ENCODE data around the gene SENP1. TPM values are rescaled to one million over a fixed set of nuclear protein-coding genes. Genes with fewer than 3 reads are reported as not detected.

SENP1 gene
- polyA plus RNA-seq, 1 donor from 2014 or later, result 14.0 TPM

GRCh38 chr12:48060474-48060873, 45.4 kb downstream of the SENP1 start:
- Histone ChIP-seq H4K20me1 (ENCODE audit: insufficient read depth) (no peaks in the 10 kb centered on the region), H3K4me2 (ENCODE audit: low read length) (no peak overlapping the region), H2AFZ (ENCODE audit: low read depth, low read length) (no peak overlapping the region), H3K9me3 (ENCODE audit: low read length) (no peaks in the 10 kb centered on the region), H3K9ac (ENCODE audit: low read length) (no peak overlapping the region), H3K27me3 (ENCODE audit: insufficient read depth, low read depth, low read length) (no peaks in the 10 kb centered on the region), H3F3A (ENCODE audit: insufficient read depth, low read length, poor library complexity, severe bottlenecking) (no peaks in the 10 kb centered on the region), H3K36me3 (ENCODE audit: insufficient read depth, low read length) (no peaks in the 10 kb centered on the region), H3K27ac (ENCODE audit: low read length) (no peak overlapping the region), H3K9me2 (ENCODE audit: insufficient read depth, low read length) (no peaks in the 10 kb centered on the region), H3K79me2 (replicated peaks; ENCODE audit: insufficient read depth, low read length) (no peaks in the 10 kb centered on the region), H3K4me3 (ENCODE audit: low read length) (no peak overlapping the region)
- no peak for TF ChIP-seq SMC3 (conservative IDR thresholded peaks at IDR 0.05; ENCODE audit: poor library complexity)
- TF ChIP-seq TAF1 (IDR thresholded peaks at IDR 0.05; ENCODE audit: low read depth), result no peak
- no peak for TF ChIP-seq REST (IDR thresholded peaks at IDR 0.05; ENCODE audit: borderline replicate concordance)
- TF ChIP-seq, protein P1, sequence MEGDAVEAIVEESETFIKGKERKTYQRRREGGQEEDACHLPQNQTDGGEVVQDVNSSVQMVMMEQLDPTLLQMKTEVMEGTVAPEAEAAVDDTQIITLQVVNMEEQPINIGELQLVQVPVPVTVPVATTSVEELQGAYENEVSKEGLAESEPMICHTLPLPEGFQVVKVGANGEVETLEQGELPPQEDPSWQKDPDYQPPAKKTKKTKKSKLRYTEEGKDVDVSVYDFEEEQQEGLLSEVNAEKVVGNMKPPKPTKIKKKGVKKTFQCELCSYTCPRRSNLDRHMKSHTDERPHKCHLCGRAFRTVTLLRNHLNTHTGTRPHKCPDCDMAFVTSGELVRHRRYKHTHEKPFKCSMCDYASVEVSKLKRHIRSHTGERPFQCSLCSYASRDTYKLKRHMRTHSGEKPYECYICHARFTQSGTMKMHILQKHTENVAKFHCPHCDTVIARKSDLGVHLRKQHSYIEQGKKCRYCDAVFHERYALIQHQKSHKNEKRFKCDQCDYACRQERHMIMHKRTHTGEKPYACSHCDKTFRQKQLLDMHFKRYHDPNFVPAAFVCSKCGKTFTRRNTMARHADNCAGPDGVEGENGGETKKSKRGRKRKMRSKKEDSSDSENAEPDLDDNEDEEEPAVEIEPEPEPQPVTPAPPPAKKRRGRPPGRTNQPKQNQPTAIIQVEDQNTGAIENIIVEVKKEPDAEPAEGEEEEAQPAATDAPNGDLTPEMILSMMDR (IDR thresholded peaks at IDR 0.05; ENCODE audit: poor library complexity, severe bottlenecking), result no peak
- no peak for TF ChIP-seq EP300 (conservative IDR thresholded peaks at IDR 0.05; ENCODE audit: poor library complexity, severe bottlenecking)
- no peak for TF ChIP-seq EZH2 (IDR thresholded peaks at IDR 0.05; ENCODE audit: borderline replicate concordance, insufficient read depth, low read length, poor library complexity, severe bottlenecking)
- no peak for TF ChIP-seq RAD21 (conservative IDR thresholded peaks at IDR 0.05)
- TF ChIP-seq MXI1 (conservative IDR thresholded peaks at IDR 0.05; ENCODE audit: poor library complexity, severe bottlenecking), result no peak
- no peak for TF ChIP-seq POLR2AphosphoS5 (IDR thresholded peaks at IDR 0.05)

- no peaks in the 10 kb centered on the region for H3K79me2 ChIP-seq (replicated peaks; ENCODE audit: insufficient read depth, low read length)
- H3K4me2 ChIP-seq (ENCODE audit: low read length), result no peak overlapping the region
- H3F3A ChIP-seq (ENCODE audit: insufficient read depth, low read length, poor library complexity, severe bottlenecking), result no peaks in the 10 kb centered on the region
- H3K27me3 ChIP-seq (ENCODE audit: insufficient read depth, low read depth, low read length), result no peaks in the 10 kb centered on the region
- no peak overlapping the region for H3K9ac ChIP-seq (ENCODE audit: low read length)
- H4K20me1 ChIP-seq (ENCODE audit: insufficient read depth), result no peaks in the 10 kb centered on the region
- no peak overlapping the region for H3K4me3 ChIP-seq (ENCODE audit: low read length)
- H2AFZ ChIP-seq (ENCODE audit: low read depth, low read length), result no peak overlapping the region
- no peaks in the 10 kb centered on the region for H3K36me3 ChIP-seq (ENCODE audit: insufficient read depth, low read length)
- no peaks in the 10 kb centered on the region for H3K9me3 ChIP-seq (ENCODE audit: low read length)
- no peaks in the 10 kb centered on the region for H3K9me2 ChIP-seq (ENCODE audit: insufficient read depth, low read length)
- TF ChIP-seq RAD21 (conservative IDR thresholded peaks at IDR 0.05), result no peak
- TF ChIP-seq POLR2AphosphoS5 (IDR thresholded peaks at IDR 0.05), result no peak
- no peak for TF ChIP-seq REST (IDR thresholded peaks at IDR 0.05; ENCODE audit: borderline replicate concordance)
- no peak for TF ChIP-seq TAF1 (IDR thresholded peaks at IDR 0.05; ENCODE audit: low read depth)
- no peak for TF ChIP-seq SMC3 (conservative IDR thresholded peaks at IDR 0.05; ENCODE audit: poor library complexity)
- no peak for TF ChIP-seq EZH2 (IDR thresholded peaks at IDR 0.05; ENCODE audit: borderline replicate concordance, insufficient read depth, low read length, poor library complexity, severe bottlenecking)
- TF ChIP-seq, protein P1 (IDR thresholded peaks at IDR 0.05; ENCODE audit: poor library complexity, severe bottlenecking), result no peak
- no peak for TF ChIP-seq MXI1 (conservative IDR thresholded peaks at IDR 0.05; ENCODE audit: poor library complexity, severe bottlenecking)
- no peak for TF ChIP-seq EP300 (conservative IDR thresholded peaks at IDR 0.05; ENCODE audit: poor library complexity, severe bottlenecking)
- H3K27ac ChIP-seq (ENCODE audit: low read length), result no peak overlapping the region
Observed at GRCh38 chr12:48058771-48059170, 47.1 kb downstream of the SENP1 start.
